SK-N-SH (cell line): Measurements from ENCODE around the gene UBASH3B. TPM values are rescaled to one million over a fixed set of nuclear protein-coding genes. Genes with fewer than 3 reads are reported as not detected.

Experiments
- CTCF ChIA-PET: fragments of 300-600, 350-600 bp; formaldehyde crosslinking; extraction: SDS; loops from one replicate; lab custom pipeline; 2021; lab: Yijun Ruan, JAX
- POLR2A ChIA-PET: fragments of 350-600 bp; sonication (Branson Sonifier 250); formaldehyde crosslinking; extraction: SDS; loops from one replicate; lab custom pipeline; 2020; ENCODE audit warnings: antibody characterized with exemption, inconsistent platforms; lab: Yijun Ruan, JAX
- DNase-seq: peaks from one replicate; pipeline ENCODE4 v3.0.0; 2012
- H2AFZ ChIP-seq: fragments of 200-600 bp; sonication (generic); 2 replicates; pipeline ENCODE4 v1.8.1; 2016; ENCODE audit warnings: antibody characterized with exemption, mild to moderate bottlenecking, low read depth
- H3F3A ChIP-seq: fragments of 200-600 bp; sonication (generic); replicated peaks from 2 replicates; pipeline ENCODE3; 2016; ENCODE audit warnings: antibody characterized with exemption, mild to moderate bottlenecking; ENCODE audit not compliant: insufficient read depth
- H3K27ac ChIP-seq, 2 experiments: fragments of 200-500 bp in 1 of 2; fragments of 200-600 bp in 1 of 2; sonication (Bioruptor generic) in 1 of 2; sonication (generic), shearing (Covaris generic) in 1 of 2; 2 replicates each; pipeline versions ENCODE4 v1.5.1 to v1.6.1; 2014 to 2016; ENCODE audit warnings: low read depth in 2 of 2, inconsistent platforms in 1 of 2, low read length in 1 of 2, mild to moderate bottlenecking in 1 of 2, mixed read lengths in 1 of 2
- H3K27me3 ChIP-seq: fragments of 200-600 bp; sonication (generic), shearing (Covaris generic); 2 replicates; pipeline ENCODE4 v1.6.1; 2016; ENCODE audit warnings: mixed run types; ENCODE audit not compliant: insufficient read depth
- H3K36me3 ChIP-seq, 2 experiments: fragments of 200-500 bp in 1 of 2; fragments of 200-600 bp in 1 of 2; sonication (Bioruptor generic) in 1 of 2; sonication (generic) in 1 of 2; replicated peaks in 1 of 2; 2 replicates each; pipeline versions ENCODE3 to v1.5.1; 2014 to 2016; ENCODE audit warnings: low read length in 1 of 2, mild to moderate bottlenecking in 1 of 2; ENCODE audit not compliant: insufficient read depth in 2 of 2, control insufficient read depth in 1 of 2
- H3K4me1 ChIP-seq, 2 experiments: fragments of 200-500 bp in 1 of 2; fragments of 200-600 bp in 1 of 2; sonication (Bioruptor generic) in 1 of 2; sonication (generic), shearing (Covaris generic) in 1 of 2; 2 replicates each; pipeline versions ENCODE4 v1.5.1 to v1.6.1; 2014 to 2016; ENCODE audit warnings: low read depth in 1 of 2, low read length in 1 of 2, mixed run types in 1 of 2; ENCODE audit not compliant: insufficient read depth in 2 of 2, control insufficient read depth in 1 of 2
- H3K4me2 ChIP-seq: fragments of 200-600 bp; sonication (generic), shearing (Covaris generic); 2 replicates; pipeline ENCODE4 v1.6.1; 2017; ENCODE audit warnings: mixed run types
- H3K4me3 ChIP-seq, 2 experiments: fragments of 200-500 bp in 1 of 2; fragments of 200-600 bp in 1 of 2; sonication (Bioruptor generic) in 1 of 2; sonication (generic), shearing (Covaris generic) in 1 of 2; 2 replicates each; pipeline versions ENCODE4 v1.5.1 to v1.8.1; 2014 to 2016; ENCODE audit warnings: low read depth in 2 of 2, inconsistent platforms in 1 of 2, low read length in 1 of 2, mild to moderate bottlenecking in 1 of 2, mixed read lengths in 1 of 2, moderate library complexity in 1 of 2
- H3K79me2 ChIP-seq: fragments of 200-600 bp; sonication (generic); 2 replicates; pipeline ENCODE4 v1.8.1; 2017; ENCODE audit warnings: mild to moderate bottlenecking; ENCODE audit not compliant: insufficient read depth
- H3K9ac ChIP-seq: fragments of 200-600 bp; sonication (generic); 2 replicates; pipeline ENCODE4 v1.6.1; 2017; ENCODE audit warnings: mixed run types
- H3K9me2 ChIP-seq: fragments of 200-600 bp; sonication (generic); 2 replicates; pipeline ENCODE4 v1.6.1; 2017; ENCODE audit warnings: mixed run types
- H3K9me3 ChIP-seq: fragments of 200-600 bp; sonication (generic); 2 replicates; pipeline ENCODE4 v1.6.1; 2017; ENCODE audit warnings: mixed run types, mild to moderate bottlenecking, moderate library complexity
- H4K20me1 ChIP-seq: fragments of 200-600 bp; sonication (generic); 2 replicates; pipeline ENCODE4 v1.6.1; 2017; ENCODE audit warnings: mild to moderate bottlenecking, mixed run types; ENCODE audit not compliant: insufficient read depth
- CHD2 ChIP-seq: fragments of 150-350 bp; IDR thresholded peaks from 2 replicates; pipeline ENCODE4 v1.6.1; 2018; ENCODE audit warnings: low read length; ENCODE audit not compliant: partially characterized antibody
- CTCF ChIP-seq: fragments of 200-600 bp; sonication (generic); IDR thresholded peaks from 2 replicates; pipeline ENCODE4 v1.6.1; 2017; ENCODE audit warnings: antibody characterized with exemption, mild to moderate bottlenecking, moderate library complexity
- ELF1 ChIP-seq: IDR thresholded peaks from 2 replicates; pipeline ENCODE4 v1.4.0; 2012
- EP300 ChIP-seq, 2 experiments: IDR thresholded peaks; 2 replicates each; pipeline versions ENCODE4 v1.4.0 to v1.6.1; 2012; ENCODE audit warnings: borderline replicate concordance in 1 of 2, low read depth in 1 of 2, low read length in 1 of 2
- EZH2phosphoT487 ChIP-seq: fragments of 200-600 bp; sonication (generic); IDR thresholded peaks from 2 replicates; pipeline ENCODE4 v1.6.1; 2017; ENCODE audit warnings: low read depth, mixed run types, mild to moderate bottlenecking, antibody characterized with exemption, moderate library complexity, borderline replicate concordance
- FOSL2 ChIP-seq: IDR thresholded peaks from 2 replicates; pipeline ENCODE4 v1.4.0; 2012; ENCODE audit warnings: low read depth, mild to moderate bottlenecking, moderate library complexity, borderline replicate concordance
- FOXJ3 ChIP-seq: sonication (generic); formaldehyde crosslinking; IDR thresholded peaks from 2 replicates; pipeline ENCODE4 v1.5.1; 2020; ENCODE audit warnings: mild to moderate bottlenecking, missing genetic modification reagents
- FOXM1 ChIP-seq: IDR thresholded peaks from 2 replicates; pipeline ENCODE4 v1.4.0; 2012; ENCODE audit warnings: low read depth, mild to moderate bottlenecking
- GATA2 ChIP-seq: sonication (generic); formaldehyde crosslinking; IDR thresholded peaks from 2 replicates; pipeline ENCODE4 v1.5.0; 2020; ENCODE audit warnings: mild to moderate bottlenecking, missing genetic modification reagents
- IRF3 ChIP-seq: fragments of 150-350 bp; IDR thresholded peaks from 2 replicates; pipeline ENCODE4 v1.6.1; 2016; ENCODE audit warnings: mild to moderate bottlenecking, low read depth, low read length
- JUND ChIP-seq: IDR thresholded peaks from 2 replicates; pipeline ENCODE4 v1.4.0; 2012
- MAX ChIP-seq: IDR thresholded peaks from 2 replicates; pipeline ENCODE4 v1.4.0; 2012; ENCODE audit warnings: low read depth
- MXI1 ChIP-seq: IDR thresholded peaks from 2 replicates; pipeline ENCODE4 v1.6.1; 2012; ENCODE audit warnings: mild to moderate bottlenecking, low read depth, low read length, improper control_type of control experiment
- NFIC ChIP-seq: IDR thresholded peaks from 2 replicates; pipeline ENCODE4 v1.4.0; 2012; ENCODE audit warnings: borderline replicate concordance
- NRF1 ChIP-seq: IDR thresholded peaks from 2 replicates; pipeline ENCODE4 v1.6.1; 2012; ENCODE audit warnings: low read depth, mild to moderate bottlenecking, low read length
- POLR2AphosphoS5 ChIP-seq: IDR thresholded peaks from 2 replicates; pipeline ENCODE4 v1.6.1; 2012; ENCODE audit warnings: low read depth, low read length
- RAD21 ChIP-seq: IDR thresholded peaks from 2 replicates; pipeline ENCODE4 v1.6.1; 2012; ENCODE audit warnings: mild to moderate bottlenecking, low read length
- RCOR1 ChIP-seq: fragments of 150-350 bp; IDR thresholded peaks from 2 replicates; pipeline ENCODE4 v1.6.1; 2017; ENCODE audit warnings: antibody characterized with exemption, low read length
- REST ChIP-seq: IDR thresholded peaks from 2 replicates; pipeline ENCODE4 v1.6.1; 2012; ENCODE audit warnings: mild to moderate bottlenecking, low read depth, low read length, moderate library complexity
- RFX5 ChIP-seq: IDR thresholded peaks from 2 replicates; pipeline ENCODE4 v1.6.1; 2012; ENCODE audit warnings: mild to moderate bottlenecking, improper control_type of control experiment, low read length
- RXRA ChIP-seq: IDR thresholded peaks from 2 replicates; pipeline ENCODE4 v1.4.0; 2012; ENCODE audit warnings: low read depth, mild to moderate bottlenecking, borderline replicate concordance
- SIN3A ChIP-seq: IDR thresholded peaks from 2 replicates; pipeline ENCODE4 v1.6.1; 2012; ENCODE audit warnings: low read depth, mild to moderate bottlenecking, low read length, moderate library complexity, borderline replicate concordance
- SMC3 ChIP-seq: IDR thresholded peaks from 2 replicates; pipeline ENCODE4 v1.6.1; 2012; ENCODE audit warnings: low read depth, low read length, improper control_type of control experiment
- TAF1 ChIP-seq: IDR thresholded peaks from 2 replicates; pipeline ENCODE4 v1.6.1; 2012; ENCODE audit warnings: low read depth, mild to moderate bottlenecking, low read length, moderate library complexity, borderline replicate concordance
- TCF12 ChIP-seq: IDR thresholded peaks from 2 replicates; pipeline ENCODE4 v1.4.0; 2012
- TEAD4 ChIP-seq: IDR thresholded peaks from 2 replicates; pipeline ENCODE4 v1.4.0; 2012; ENCODE audit warnings: mild to moderate bottlenecking, borderline replicate concordance; ENCODE audit not compliant: insufficient read depth
- USF1 ChIP-seq: IDR thresholded peaks from 2 replicates; pipeline ENCODE4 v1.4.0; 2012; ENCODE audit warnings: low read depth, borderline replicate concordance
- YY1 ChIP-seq: IDR thresholded peaks from 2 replicates; pipeline ENCODE4 v1.4.0; 2012; ENCODE audit warnings: low read depth, mild to moderate bottlenecking
- WGBS: methylation state at CpG from one replicate; pipeline ENCODE4 v1.1.6; 2017; ENCODE audit warnings: low lambda C conversion rate; 5-methylcytosine and 5-hydroxymethylcytosine counted together
- polyA plus RNA-seq, 3 experiments: library from polyadenylated mRNA; depleted of rRNA; stranded (reverse); fragments of >200 nt; gene quantifications; 2 replicates each; pipeline ENCODE4 v1.2.3, GENCODE V29; 2012

Gene UBASH3B
- polyA plus RNA-seq, 1 of the 3 experiments (the other 2 are of a cell fraction): 10.4 TPM

GRCh38 chr11:122642472-122642922 is 13.0 kb upstream of the UBASH3B start:
- no peaks in the 10 kb centered on the region for H4K20me1 ChIP-seq
- no peaks in the 10 kb centered on the region for H3K9me2 ChIP-seq
- POLR2A ChIA-PET: no interaction called here
- H3K36me3 ChIP-seq: no peaks in the 10 kb centered on the region
- H3K4me1 ChIP-seq: peaks cover 0 to 18% of the 10 kb centered on the region in 2 experiments; a peak in 2 of 4 replicates
- H3K4me2 ChIP-seq: peak overlapping the region; percentile 67
- peak overlapping the region; percentile 39 to 96; a peak in 3 of 4 replicates for H3K27ac ChIP-seq
- DNase-seq: no peak
- CTCF ChIA-PET: interaction anchor here (1.0 to 1.5 kb wide), 4 partner anchors 10 to 138 kb away, joined by 3 to 5 read pairs (median 4); partner anchors contain the start of gene UBASH3B
- peaks cover 28% of the 10 kb centered on the region for H3F3A ChIP-seq
- peak overlapping the region in 1 of 2 experiments; percentile 46; a peak in 2 of 4 replicates for H3K4me3 ChIP-seq
- H2AFZ ChIP-seq: peak overlapping the region; percentile 64
- no peaks in the 10 kb centered on the region for H3K9me3 ChIP-seq
- no peaks in the 10 kb centered on the region for H3K27me3 ChIP-seq
- H3K79me2 ChIP-seq: no peaks in the 10 kb centered on the region
- peak overlapping the region; percentile 52 for H3K9ac ChIP-seq
- 6% methylated on average over 4 of the region's 4 CpGs for WGBS
- TF ChIP-seq MXI1 (no peak), EZH2phosphoT487 (no peak), YY1 (peak; percentile 71; the same call in 1 of the 2 replicates), RFX5 (no peak), USF1 (no peak; the same call in 1 of the 2 replicates), SMC3 (no peak), REST (peak; percentile 32; the same call in 1 of the 2 replicates), TEAD4 (peak; percentile 96), SIN3A (peak; percentile 20; the same call in 1 of the 2 replicates), IRF3 (no peak), NRF1 (no peak), MAX (peak; percentile 59), ELF1 (0 out of 2 replicates have a peak, but pooled peaks have one; percentile 32), RAD21 (no peak), TAF1 (no peak), POLR2AphosphoS5 (peak; percentile 69; the same call in 1 of the 2 replicates), EP300 (IDR thresholded peaks at IDR 0.05; ENCODE audit: borderline replicate concordance in 1 of 2, low read depth in 1 of 2, low read length in 1 of 2) (peak in 1 of 2 experiments; percentile 95; a peak in 2 of 4 replicates), FOXM1 (peak; percentile 87; the same call in 1 of the 2 replicates), RCOR1 (no peak), NFIC (peak; percentile 92), RXRA (peak; percentile 70; the same call in 1 of the 2 replicates), FOSL2 (peak; percentile 93), FOXJ3 (CRISPR knock-in tag) (no peak), TCF12 (peak; percentile 94), GATA2 (CRISPR knock-in tag) (no peak), JUND (peak; percentile 91), CHD2 (no peak), CTCF (no peak)
